Osteocyte (in vitro differentiated cells): ENCODE measurements around the gene TUBGCP3. TPM values are rescaled to one million over a fixed set of nuclear protein-coding genes. Genes with fewer than 3 reads are reported as not detected.

ENCODE experiments used
- DNase-seq: peaks from one replicate; pipeline ENCODE4 v3.0.0; 2021; ENCODE audit warnings: mixed read lengths; ENCODE audit not compliant: unreplicated experiment; ENCODE audit errors: extremely low spot score
- H3K27ac Mint-ChIP-seq: one replicate; pipeline ENCODE4 v1.8.0; 2021; ENCODE audit warnings: mild to moderate bottlenecking, mixed read lengths; ENCODE audit not compliant: unreplicated experiment
- H3K27me3 Mint-ChIP-seq: one replicate; pipeline ENCODE4 v1.8.0; 2021; ENCODE audit warnings: mixed read lengths; ENCODE audit not compliant: unreplicated experiment
- H3K36me3 Mint-ChIP-seq: one replicate; pipeline ENCODE4 v1.8.0; 2021; ENCODE audit warnings: mixed read lengths; ENCODE audit not compliant: unreplicated experiment
- H3K4me1 Mint-ChIP-seq: one replicate; pipeline ENCODE4 v1.8.0; 2021; ENCODE audit warnings: mixed read lengths; ENCODE audit not compliant: unreplicated experiment
- H3K4me3 Mint-ChIP-seq: one replicate; pipeline ENCODE4 v1.8.0; 2021; ENCODE audit warnings: mild to moderate bottlenecking, moderate library complexity, mixed read lengths; ENCODE audit not compliant: unreplicated experiment
- H3K9me3 Mint-ChIP-seq: one replicate; pipeline ENCODE4 v1.8.0; 2021; ENCODE audit warnings: mixed read lengths; ENCODE audit not compliant: unreplicated experiment
- total RNA-seq: library from RNA; stranded (reverse); gene quantifications from 2 replicates; pipeline ENCODE4 v1.2.1, GENCODE V29; 2021
- TF ChIP-seq, protein P1 (sequence below): fragments of 200-600 bp; sonication (generic); IDR thresholded peaks from 2 replicates; pipeline ENCODE4 v1.5.0; 2021; ENCODE audit warnings: antibody characterized with exemption, mild to moderate bottlenecking, moderate library complexity

Gene TUBGCP3
- total RNA-seq, 1 donor from 2014 or later = 26.1 TPM

DNA sequence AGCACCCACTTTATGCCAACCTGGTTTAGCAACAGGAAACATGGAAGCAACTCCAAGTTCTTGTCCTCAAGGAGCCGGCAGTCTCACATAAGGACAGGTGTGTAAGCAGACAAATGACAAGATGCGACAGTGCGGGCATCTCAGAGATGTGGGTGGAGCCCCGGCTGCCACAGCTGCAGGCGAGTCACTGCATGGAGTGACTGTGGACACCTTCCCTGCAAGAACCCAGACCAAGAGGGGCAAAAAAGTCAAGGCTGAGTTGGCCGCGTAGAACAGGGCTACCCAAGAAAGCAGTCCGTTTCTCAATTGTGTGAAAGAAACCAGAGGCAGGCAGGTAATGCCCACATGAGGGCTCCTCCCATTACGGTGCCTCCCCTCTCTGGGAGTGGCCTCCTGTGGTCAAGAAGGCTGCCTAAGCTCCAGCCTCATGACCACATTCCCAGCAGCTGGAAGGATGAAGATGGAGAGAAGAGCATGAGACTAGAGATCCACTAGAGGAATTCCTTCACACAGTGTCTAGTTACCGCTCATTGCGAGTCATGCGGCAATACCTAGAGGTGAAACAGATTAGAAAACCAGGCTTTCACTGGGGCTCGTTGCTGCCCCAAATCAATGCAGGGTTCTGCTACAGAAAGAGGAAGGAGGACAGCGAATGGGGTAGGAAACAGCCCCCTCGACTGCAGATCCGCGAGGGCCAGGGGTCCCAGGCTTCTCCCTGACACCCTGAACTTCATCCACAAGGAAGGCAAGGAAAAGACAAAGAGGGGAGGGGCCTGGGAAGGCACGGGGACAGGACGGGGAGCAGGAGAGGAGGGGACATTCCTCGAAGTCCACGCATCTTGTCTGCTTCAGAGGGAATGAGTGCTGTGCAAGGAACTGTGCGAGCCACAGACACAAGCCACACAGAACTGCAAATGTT lies 131.6 kb downstream of the TUBGCP3 start:
- Mint-ChIP-seq H3K36me3 (no peaks in the 10 kb centered on the region), H3K27ac (no peak overlapping the region), H3K4me1 (no peaks in the 10 kb centered on the region), H3K4me3 (no peak overlapping the region), H3K9me3 (peaks cover 16% of the 10 kb centered on the region), H3K27me3 (no peaks in the 10 kb centered on the region)
- no peak for DNase-seq
- TF ChIP-seq, protein P1, sequence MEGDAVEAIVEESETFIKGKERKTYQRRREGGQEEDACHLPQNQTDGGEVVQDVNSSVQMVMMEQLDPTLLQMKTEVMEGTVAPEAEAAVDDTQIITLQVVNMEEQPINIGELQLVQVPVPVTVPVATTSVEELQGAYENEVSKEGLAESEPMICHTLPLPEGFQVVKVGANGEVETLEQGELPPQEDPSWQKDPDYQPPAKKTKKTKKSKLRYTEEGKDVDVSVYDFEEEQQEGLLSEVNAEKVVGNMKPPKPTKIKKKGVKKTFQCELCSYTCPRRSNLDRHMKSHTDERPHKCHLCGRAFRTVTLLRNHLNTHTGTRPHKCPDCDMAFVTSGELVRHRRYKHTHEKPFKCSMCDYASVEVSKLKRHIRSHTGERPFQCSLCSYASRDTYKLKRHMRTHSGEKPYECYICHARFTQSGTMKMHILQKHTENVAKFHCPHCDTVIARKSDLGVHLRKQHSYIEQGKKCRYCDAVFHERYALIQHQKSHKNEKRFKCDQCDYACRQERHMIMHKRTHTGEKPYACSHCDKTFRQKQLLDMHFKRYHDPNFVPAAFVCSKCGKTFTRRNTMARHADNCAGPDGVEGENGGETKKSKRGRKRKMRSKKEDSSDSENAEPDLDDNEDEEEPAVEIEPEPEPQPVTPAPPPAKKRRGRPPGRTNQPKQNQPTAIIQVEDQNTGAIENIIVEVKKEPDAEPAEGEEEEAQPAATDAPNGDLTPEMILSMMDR = no peak

DNA sequence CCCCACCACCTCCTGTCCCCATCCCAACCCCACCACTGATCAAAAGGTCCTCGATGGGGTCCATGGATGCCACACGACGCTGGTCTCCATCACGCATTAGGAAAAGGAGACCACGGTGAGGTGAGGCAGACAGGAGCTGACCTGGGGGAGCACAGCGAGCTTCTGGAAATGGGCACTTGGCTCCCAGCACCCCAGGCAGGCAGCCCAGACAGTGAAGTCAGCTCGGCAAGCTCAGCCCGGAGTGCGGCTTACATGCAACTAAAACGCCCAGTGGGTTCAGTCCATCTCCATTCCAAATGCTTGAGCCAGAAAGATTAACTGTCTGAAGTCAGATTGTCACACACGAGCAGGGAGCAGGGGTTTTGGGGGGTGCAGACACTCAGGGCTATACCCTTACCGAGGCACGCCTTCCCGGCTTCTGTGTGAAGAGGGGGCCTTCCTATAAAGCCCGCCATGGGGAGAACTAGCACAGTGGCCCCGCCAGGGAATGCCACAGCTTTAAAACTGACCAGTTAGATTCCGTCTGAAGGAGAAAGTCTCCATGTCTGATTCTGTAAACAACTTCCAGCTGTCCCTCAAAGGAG lies 132.4 kb downstream of the TUBGCP3 start:
- H3K36me3 Mint-ChIP-seq = no peaks in the 10 kb centered on the region

DNA sequence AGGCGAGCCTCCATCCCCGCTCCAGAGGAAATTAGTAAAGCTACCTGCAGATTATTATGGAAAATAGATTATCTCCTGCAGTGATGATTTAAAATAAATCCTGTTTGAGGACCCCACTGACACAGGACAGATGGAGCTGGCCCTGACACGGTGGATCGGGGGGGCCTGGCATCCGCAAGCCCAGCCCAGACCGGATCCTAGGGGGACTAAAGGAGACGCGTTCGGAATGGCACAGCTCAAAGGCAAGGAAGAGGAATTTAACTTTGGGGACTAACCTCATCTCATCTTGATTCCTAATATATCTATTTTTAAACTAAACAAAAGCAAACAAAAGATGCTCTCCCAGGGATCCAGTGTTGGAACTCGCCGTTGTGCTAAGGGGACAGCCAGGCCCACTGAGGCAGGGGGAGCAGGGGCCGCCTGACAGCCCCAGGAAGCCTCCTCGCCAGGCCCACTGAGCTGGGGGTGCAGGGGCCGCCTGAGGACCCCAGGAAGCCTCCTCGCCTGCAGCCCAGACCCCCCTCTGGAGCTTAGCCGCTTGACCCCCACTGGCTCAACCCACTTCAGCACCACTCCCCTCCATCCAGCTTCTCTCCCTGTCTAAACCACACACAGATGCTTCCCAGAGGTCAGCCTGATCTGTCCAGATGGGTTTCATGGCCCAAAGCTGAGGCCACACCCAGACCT lies 133.2 kb downstream of the TUBGCP3 start:
- Mint-ChIP-seq H3K4me3 (no peak overlapping the region), H3K27me3 (peaks cover 5% of the 10 kb centered on the region), H3K36me3 (no peaks in the 10 kb centered on the region), H3K4me1 (peaks cover 4% of the 10 kb centered on the region), H3K9me3 (peaks cover 11% of the 10 kb centered on the region), H3K27ac (no peak overlapping the region)
- no peak for DNase-seq
- TF ChIP-seq, protein P1 = no peak

More for the DNA sequence above, 132.4 kb downstream of the TUBGCP3 start:
- no peak overlapping the region for H3K27ac Mint-ChIP-seq
- TF ChIP-seq, protein P1 = no peak
- peaks cover 16% of the 10 kb centered on the region for H3K9me3 Mint-ChIP-seq
- no peak for DNase-seq
- H3K4me3 Mint-ChIP-seq = no peak overlapping the region
- H3K4me1 Mint-ChIP-seq = peaks cover 4% of the 10 kb centered on the region
- peaks cover 5% of the 10 kb centered on the region for H3K27me3 Mint-ChIP-seq

DNA sequence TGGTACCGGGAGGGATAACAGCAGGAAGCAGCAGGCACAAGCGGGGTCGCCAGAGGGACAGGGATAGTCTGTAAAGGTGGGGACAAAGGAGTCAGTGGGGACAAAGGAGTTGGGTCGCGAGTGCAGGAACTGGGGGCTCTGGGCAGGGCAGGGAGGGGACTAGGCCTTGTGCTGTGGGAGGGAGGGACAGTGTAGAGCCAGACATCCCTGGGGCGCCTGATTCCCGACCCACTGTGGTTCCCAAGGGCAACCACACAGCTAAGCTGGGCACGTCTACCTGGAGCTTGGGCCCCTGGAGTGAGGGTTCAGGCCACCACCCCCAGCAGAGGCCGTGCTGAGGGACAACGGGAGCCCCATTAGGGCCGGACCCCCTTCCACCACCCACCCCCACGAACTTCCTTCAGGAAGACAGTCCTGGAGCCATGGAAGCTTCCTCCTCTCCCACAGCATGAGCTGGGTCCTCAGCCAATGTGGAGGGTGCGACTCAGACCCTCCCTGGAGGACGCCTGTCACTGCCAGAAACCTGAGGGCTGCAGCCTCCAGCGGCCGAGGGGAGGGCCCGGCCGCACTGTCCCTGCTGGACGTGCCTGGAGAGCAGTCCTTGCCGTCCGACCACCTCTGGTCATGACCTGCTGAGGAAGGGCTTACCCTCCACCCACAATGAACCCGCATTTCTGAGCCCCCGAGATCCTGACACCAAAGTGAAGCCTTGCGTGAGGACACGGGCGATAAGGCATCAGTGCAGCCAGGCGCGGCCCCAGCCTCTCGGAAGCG lies 133.9 kb downstream of the TUBGCP3 start:
- DNase-seq = no peak
- TF ChIP-seq, protein P1 = no peak
- Mint-ChIP-seq H3K9me3 (peaks cover 5% of the 10 kb centered on the region), H3K4me1 (peaks cover 4% of the 10 kb centered on the region), H3K27me3 (peaks cover 5% of the 10 kb centered on the region), H3K4me3 (no peak overlapping the region), H3K27ac (no peak overlapping the region), H3K36me3 (no peaks in the 10 kb centered on the region)
